Esophagus (tissue), 2 donors: ENCODE results near the gene NUP35. TPM values are rescaled to one million over a fixed set of nuclear protein-coding genes. Genes with fewer than 3 reads are reported as not detected.

Experiments used
- H3K27ac ChIP-seq, 2 donors: one replicate each; pipeline ENCODE4 v1.5.1; 2013; ENCODE audit warnings: low read depth in 2 of 2, mild to moderate bottlenecking in 2 of 2, inconsistent platforms in 1 of 2, low read length in 1 of 2, moderate library complexity in 1 of 2
- H3K27me3 ChIP-seq, 2 donors: one replicate each; pipeline ENCODE4 v1.6.1; 2013; ENCODE audit warnings: low read length in 2 of 2, control low read depth in 1 of 2, mild to moderate bottlenecking in 1 of 2; ENCODE audit not compliant: insufficient read depth in 2 of 2, control insufficient read depth in 1 of 2
- H3K36me3 ChIP-seq, 2 donors: one replicate each; pipeline ENCODE4 v1.6.1; 2013; ENCODE audit warnings: low read length in 1 of 2; ENCODE audit not compliant: control insufficient read depth in 2 of 2, insufficient read depth in 2 of 2
- H3K4me1 ChIP-seq, 2 donors: one replicate each; pipeline ENCODE4 v1.6.1; 2013; ENCODE audit warnings: low read length in 1 of 2; ENCODE audit not compliant: control insufficient read depth in 2 of 2, insufficient read depth in 2 of 2
- H3K4me3 ChIP-seq, 2 donors: one replicate each; pipeline ENCODE4 v1.5.1; 2013; ENCODE audit warnings: low read length in 2 of 2, mild to moderate bottlenecking in 2 of 2, low read depth in 1 of 2, moderate library complexity in 1 of 2
- H3K9me3 ChIP-seq, 2 donors: one replicate each; pipeline ENCODE4 v1.6.1; 2013; ENCODE audit warnings: mild to moderate bottlenecking in 2 of 2, low read depth in 1 of 2, low read length in 1 of 2, moderate library complexity in 1 of 2; ENCODE audit not compliant: control insufficient read depth in 2 of 2, insufficient read depth in 1 of 2
- WGBS, 2 donors: extraction: QIAGEN DNeasy Blood & Tissue Kit; methylation state at CpG; one replicate each; pipeline ENCODE4 v1.1.7; 2013; 5-methylcytosine and 5-hydroxymethylcytosine counted together
- polyA plus RNA-seq, 2 donors: library from polyadenylated mRNA; stranded (reverse); fragments of 200-250 nt; gene quantifications; one replicate each; pipeline ENCODE4 v1.2.3, GENCODE V29; 2013
- donor health status: healthy with polysubstance abuse.
- donor health status: Bipolar disorder and iron deficiency.

NUP35 gene
- polyA plus RNA-seq, 2 donors: 4.4 to 10.2 TPM

- no peaks in the 10 kb centered on the region for H3K36me3 ChIP-seq
- no peaks in the 10 kb centered on the region for H3K27me3 ChIP-seq
- no peaks in the 10 kb centered on the region for H3K4me1 ChIP-seq
- H3K4me3 ChIP-seq: no peak overlapping the region
- H3K9me3 ChIP-seq: no peaks in the 10 kb centered on the region
- 84 to 86% methylated on average over 1 of the region's 1 CpG for WGBS, 2 donors
- no peak overlapping the region for H3K27ac ChIP-seq
Measured at GRCh38 chr2:183195397-183195796, 71.2 kb downstream of the NUP35 start.

GRCh38 chr2:183195998-183196409 lies 71.8 kb downstream of the NUP35 start:
- no peak overlapping the region for H3K4me3 ChIP-seq
- WGBS, 2 donors: 79 to 93% methylated on average over 1 of the region's 1 CpG
- no peaks in the 10 kb centered on the region for H3K9me3 ChIP-seq
- H3K36me3 ChIP-seq: no peaks in the 10 kb centered on the region
- H3K4me1 ChIP-seq: no peaks in the 10 kb centered on the region
- no peak overlapping the region for H3K27ac ChIP-seq
- no peaks in the 10 kb centered on the region for H3K27me3 ChIP-seq

GRCh38 chr2:183204397-183204796 lies 80.2 kb downstream of the NUP35 start:
- Histone ChIP-seq H3K27me3 (no peaks in the 10 kb centered on the region), H3K36me3 (no peaks in the 10 kb centered on the region), H3K4me1 (no peaks in the 10 kb centered on the region), H3K9me3 (no peaks in the 10 kb centered on the region), H3K27ac (no peak overlapping the region), H3K4me3 (no peak overlapping the region)
- WGBS, 2 donors: 88 to 89% methylated on average over 1 of the region's 1 CpG

- no peaks in the 10 kb centered on the region for H3K36me3 ChIP-seq
- H3K9me3 ChIP-seq: no peaks in the 10 kb centered on the region
- H3K4me3 ChIP-seq: no peak overlapping the region
- H3K27ac ChIP-seq: no peak overlapping the region
- H3K4me1 ChIP-seq: no peaks in the 10 kb centered on the region
- H3K27me3 ChIP-seq: no peaks in the 10 kb centered on the region
- WGBS, 2 donors: 91 to 92% methylated on average over 1 of the region's 1 CpG
Measured at GRCh38 chr2:183207110-183207509, 82.9 kb downstream of the NUP35 start.

GRCh38 chr2:183209395-183210028 lies 85.3 kb downstream of the NUP35 start:
- 97 to 98% methylated on average over 1 of the region's 1 CpG for WGBS, 2 donors
- Histone ChIP-seq H3K4me3 (no peak overlapping the region), H3K9me3 (no peaks in the 10 kb centered on the region), H3K4me1 (no peaks in the 10 kb centered on the region), H3K27ac (no peak overlapping the region), H3K27me3 (no peaks in the 10 kb centered on the region), H3K36me3 (no peaks in the 10 kb centered on the region)

Other genes with a start within 250 kb of the NUP35 start
- 10 to 100 TPM; 46.7 to 82.0 TPM for gene NCKAP1, start 86.0 kb upstream of the NUP35 start, polyA plus RNA-seq
- gene DUSP19, start 45.7 kb upstream of the NUP35 start, polyA plus RNA-seq: under 1 TPM; 0.40 to 0.55 TPM